ENCODE results near the gene PARVA. TPM values are rescaled to one million over a fixed set of nuclear protein-coding genes. Genes with fewer than 3 reads are reported as not detected.

Gene PARVA
- total and polyA plus RNA-seq, 4 donors, result 3.1 to 11.7 (median 11.2) TPM

DNA sequence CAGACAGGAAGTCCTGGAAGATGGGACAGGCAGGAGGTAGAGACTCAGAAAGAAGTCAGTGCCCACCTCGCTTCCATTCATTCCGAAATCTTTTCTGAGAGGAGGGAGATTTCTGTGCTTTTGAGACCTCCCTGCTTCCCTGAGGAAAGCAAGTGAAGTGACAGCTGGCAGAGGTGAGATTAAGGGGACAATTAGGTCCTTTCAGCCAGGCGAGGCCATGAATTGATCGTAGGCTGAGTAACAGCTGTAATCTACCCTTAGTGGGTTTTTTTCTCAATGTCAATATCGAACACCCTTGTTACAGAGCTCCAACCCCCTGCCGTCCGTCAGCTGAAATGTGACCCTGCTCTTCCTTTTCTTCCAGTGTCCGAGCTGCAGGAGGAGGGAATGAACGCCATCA lies 96.0 kb downstream of the PARVA start:
- no peak for TF ChIP-seq HNF4G (IDR thresholded peaks at IDR 0.05)
- no peak for TF ChIP-seq RXRA (IDR thresholded peaks at IDR 0.05)
- TF ChIP-seq FOXA1 (IDR thresholded peaks at IDR 0.05), result no peak
- no peak for TF ChIP-seq FOXA2 (IDR thresholded peaks at IDR 0.05)
- no peak for TF ChIP-seq JUND (IDR thresholded peaks at IDR 0.05)
- no peak for TF ChIP-seq NR2F2 (IDR thresholded peaks at IDR 0.05)
- no peak for TF ChIP-seq ZBTB33 (IDR thresholded peaks at IDR 0.05)
- no peak for TF ChIP-seq YY1 (IDR thresholded peaks at IDR 0.05)
- TF ChIP-seq SP1 (IDR thresholded peaks at IDR 0.05), result no peak
- 90% methylated on average over 9 of the region's 9 CpGs for WGBS
- DNase-seq (ENCODE audit: low spot score), result no peak
- Histone ChIP-seq H3K36me3 (ENCODE audit: control insufficient read depth in 4 of 4, insufficient read depth in 3 of 4, low read depth in 1 of 4, low read length in 3 of 4) (peaks cover 2 to 25% (median 6%) of the 10 kb centered on the region in 4 donors), H3K9ac (ENCODE audit: low read depth in 1 of 2, low read length in 2 of 2) (no peak overlapping the region), H3K9me3 (ENCODE audit: control insufficient read depth in 4 of 4, low read length in 3 of 4) (no peaks in the 10 kb centered on the region), H3K4me1 (ENCODE audit: control insufficient read depth in 4 of 4, insufficient read depth in 4 of 4, low read length in 3 of 4) (no peaks in the 10 kb centered on the region), H3K4me3 (ENCODE audit: low read depth in 1 of 3, low read length in 3 of 3) (no peak overlapping the region), H3K27me3 (ENCODE audit: control insufficient read depth in 4 of 4, insufficient read depth in 4 of 4, low read length in 3 of 4) (no peaks in the 10 kb centered on the region), H3K27ac (ENCODE audit: low read depth in 1 of 2, low read length in 2 of 2) (no peak overlapping the region)

- Histone ChIP-seq H3K4me1 (ENCODE audit: control insufficient read depth in 4 of 4, insufficient read depth in 4 of 4, low read length in 3 of 4) (no peaks in the 10 kb centered on the region), H3K9me3 (ENCODE audit: control insufficient read depth in 4 of 4, low read length in 3 of 4) (no peaks in the 10 kb centered on the region), H3K9ac (ENCODE audit: low read depth in 1 of 2, low read length in 2 of 2) (no peak overlapping the region), H3K4me3 (ENCODE audit: low read depth in 1 of 3, low read length in 3 of 3) (no peak overlapping the region), H3K27me3 (ENCODE audit: control insufficient read depth in 4 of 4, insufficient read depth in 4 of 4, low read length in 3 of 4) (no peaks in the 10 kb centered on the region), H3K36me3 (ENCODE audit: control insufficient read depth in 4 of 4, insufficient read depth in 3 of 4, low read depth in 1 of 4, low read length in 3 of 4) (peaks cover 2 to 25% (median 7%) of the 10 kb centered on the region in 4 donors), H3K27ac (ENCODE audit: low read depth in 1 of 2, low read length in 2 of 2) (no peak overlapping the region)
- 95% methylated on average over 7 of the region's 7 CpGs for WGBS
- TF ChIP-seq RXRA (IDR thresholded peaks at IDR 0.05) (no peak), HNF4A (conservative IDR thresholded peaks at IDR 0.05) (no peak), MAX (IDR thresholded peaks at IDR 0.05) (no peak), RAD21 (IDR thresholded peaks at IDR 0.05) (no peak), ZBTB33 (IDR thresholded peaks at IDR 0.05) (no peak), GABPA (IDR thresholded peaks at IDR 0.05 in 1 of 2, conservative IDR thresholded peaks at IDR 0.05 in 1 of 2) (no peak)
- DNase-seq (ENCODE audit: low spot score), result no peak
These were observed 97.5 kb downstream of the PARVA start for GRCh38 chr11:12474871-12475270.

GRCh38 chr11:12478743-12479142 lies 101.4 kb downstream of the PARVA start:
- WGBS, result 87% methylated on average over 4 of the region's 4 CpGs
- H3K9me3 ChIP-seq (ENCODE audit: control insufficient read depth in 4 of 4, low read length in 3 of 4), result no peaks in the 10 kb centered on the region
- no peak overlapping the region for H3K27ac ChIP-seq (ENCODE audit: low read depth in 1 of 2, low read length in 2 of 2)
- H3K4me1 ChIP-seq (ENCODE audit: control insufficient read depth in 4 of 4, insufficient read depth in 4 of 4, low read length in 3 of 4), result no peaks in the 10 kb centered on the region
- TF ChIP-seq HNF4G (IDR thresholded peaks at IDR 0.05) (no peak), RXRA (IDR thresholded peaks at IDR 0.05) (no peak), REST (IDR thresholded peaks at IDR 0.05) (no peak), MAX (IDR thresholded peaks at IDR 0.05) (no peak), RAD21 (IDR thresholded peaks at IDR 0.05) (no peak), YY1 (IDR thresholded peaks at IDR 0.05) (no peak), EGR1 (IDR thresholded peaks at IDR 0.05; ENCODE audit: low read depth in 2 of 2) (no peak), SP1 (IDR thresholded peaks at IDR 0.05) (no peak)
- no peak for DNase-seq (ENCODE audit: low spot score)
- no peaks in the 10 kb centered on the region for H3K27me3 ChIP-seq (ENCODE audit: control insufficient read depth in 4 of 4, insufficient read depth in 4 of 4, low read length in 3 of 4)
- H3K36me3 ChIP-seq (ENCODE audit: control insufficient read depth in 4 of 4, insufficient read depth in 3 of 4, low read depth in 1 of 4, low read length in 3 of 4), result peaks cover 2 to 28% (median 9%) of the 10 kb centered on the region in 4 donors
- H3K9ac ChIP-seq (ENCODE audit: low read depth in 1 of 2, low read length in 2 of 2), result no peak overlapping the region
- H3K4me3 ChIP-seq (ENCODE audit: low read depth in 1 of 3, low read length in 3 of 3), result no peak overlapping the region

All from liver (tissue), 9 donors.